Fibroblast of pulmonary artery (primary cell): ENCODE results near the gene FBF1.
A peak's percentile ranks its signal among the peaks of the same experiment; 100 is the strongest.

Experiments
- DNase-seq: peaks from one replicate; pipeline ENCODE4 v3.0.0-alpha.2; 2010; ENCODE audit warnings: low read depth
- H3K4me3 ChIP-seq: replicated peaks from 2 replicates; pipeline ENCODE4 v1.5.1; 2011; ENCODE audit warnings: low read depth, mild to moderate bottlenecking, control low read depth, low read length, moderate library complexity
- CTCF ChIP-seq: IDR thresholded peaks from 2 replicates; pipeline ENCODE4 v1.5.1; 2011; ENCODE audit warnings: mild to moderate bottlenecking, control low read depth, low read length, inconsistent platforms; ENCODE audit errors: missing control alignments

The FBF1 gene

GRCh38 chr17:75927286-75927922 is 13.4 kb downstream of the FBF1 start:
- no peak overlapping the region for H3K4me3 ChIP-seq
- no peak for DNase-seq
- TF ChIP-seq CTCF = peak; percentile 37

- no peak for DNase-seq
- no peak for TF ChIP-seq CTCF
- H3K4me3 ChIP-seq = no peak overlapping the region
Measured at GRCh38 chr17:75926456-75926855, 14.4 kb downstream of the FBF1 start.

GRCh38 chr17:75925912-75926311 is 14.9 kb downstream of the FBF1 start:
- no peak for TF ChIP-seq CTCF
- no peak for DNase-seq
- H3K4me3 ChIP-seq = no peak overlapping the region

- no peak overlapping the region for H3K4me3 ChIP-seq
- no peak for TF ChIP-seq CTCF
- DNase-seq = no peak
Measured at GRCh38 chr17:75925103-75925502, 15.7 kb downstream of the FBF1 start.

- DNase-seq = no peak
- no peak for TF ChIP-seq CTCF
- H3K4me3 ChIP-seq = no peak overlapping the region
Measured at GRCh38 chr17:75922963-75923874, 17.6 kb downstream of the FBF1 start.

GRCh38 chr17:75922173-75922961 is 18.5 kb downstream of the FBF1 start:
- TF ChIP-seq CTCF = no peak
- no peak overlapping the region for H3K4me3 ChIP-seq
- DNase-seq = no peak
